ENCODE results near the gene GCN1. TPM values are rescaled to one million over a fixed set of nuclear protein-coding genes. Genes with fewer than 3 reads are reported as not detected.
A peak's percentile ranks its signal among the peaks of the same experiment; 100 is the strongest.

The GCN1 gene
- total RNA-seq, 1 donor from 2014 or later, result 92.3 TPM

DNA sequence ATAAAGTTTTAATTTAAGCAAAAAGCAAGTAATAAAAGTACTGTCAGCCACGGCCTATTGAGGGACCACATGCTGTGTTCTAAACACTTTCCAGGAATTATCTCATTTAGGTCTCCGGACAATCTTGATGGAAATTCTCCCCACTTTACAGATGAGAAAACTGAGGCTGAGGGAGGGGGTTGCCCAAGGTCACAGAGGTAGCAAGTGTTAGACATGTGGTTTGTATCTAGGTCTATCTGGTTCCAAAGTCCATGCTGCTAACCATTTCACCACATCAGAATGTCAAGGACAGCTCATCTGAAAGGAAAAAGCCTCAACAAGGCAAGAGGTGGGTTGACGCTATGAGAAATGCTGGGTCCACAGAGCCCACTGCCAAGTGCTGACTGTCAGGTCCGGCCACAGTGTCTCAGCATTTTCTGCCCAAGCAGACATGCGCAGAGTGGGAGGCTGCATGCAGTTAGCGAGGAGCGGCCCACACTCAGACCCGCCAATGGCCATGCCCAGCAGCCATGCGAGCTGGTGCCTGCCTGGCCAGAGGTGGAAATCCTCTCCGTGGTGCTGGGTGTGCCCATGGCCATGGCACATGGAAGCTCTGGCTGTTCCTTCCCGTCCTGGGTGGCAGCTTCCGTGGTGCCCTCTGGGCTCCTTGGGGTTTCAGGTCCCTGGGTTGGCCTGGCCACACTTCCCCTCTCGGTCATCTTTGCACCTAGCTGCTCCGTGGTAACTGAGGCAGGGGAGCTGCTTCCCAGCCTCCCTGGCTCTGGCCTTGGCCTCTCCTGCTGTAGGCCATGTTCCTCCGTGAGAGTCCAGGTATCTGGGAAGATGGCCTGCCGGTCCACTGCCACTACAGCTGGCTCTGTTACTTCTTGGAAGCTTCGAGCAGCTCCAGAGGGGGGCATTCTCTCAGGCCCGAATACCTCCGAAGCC lies 24.4 kb upstream of the GCN1 start:
- Mint-ChIP-seq H3K27ac (ENCODE audit: unreplicated experiment) (no peak overlapping the region), H3K4me3 (ENCODE audit: unreplicated experiment) (no peak overlapping the region), H3K4me1 (ENCODE audit: low read depth) (peaks cover 4% of the 10 kb centered on the region), H3K27me3 (ENCODE audit: low read depth) (no peaks in the 10 kb centered on the region), H3K36me3 (ENCODE audit: low read depth) (peaks cover 22% of the 10 kb centered on the region), H3K9me3 (ENCODE audit: low read depth) (no peaks in the 10 kb centered on the region)
- TF ChIP-seq, protein P1, sequence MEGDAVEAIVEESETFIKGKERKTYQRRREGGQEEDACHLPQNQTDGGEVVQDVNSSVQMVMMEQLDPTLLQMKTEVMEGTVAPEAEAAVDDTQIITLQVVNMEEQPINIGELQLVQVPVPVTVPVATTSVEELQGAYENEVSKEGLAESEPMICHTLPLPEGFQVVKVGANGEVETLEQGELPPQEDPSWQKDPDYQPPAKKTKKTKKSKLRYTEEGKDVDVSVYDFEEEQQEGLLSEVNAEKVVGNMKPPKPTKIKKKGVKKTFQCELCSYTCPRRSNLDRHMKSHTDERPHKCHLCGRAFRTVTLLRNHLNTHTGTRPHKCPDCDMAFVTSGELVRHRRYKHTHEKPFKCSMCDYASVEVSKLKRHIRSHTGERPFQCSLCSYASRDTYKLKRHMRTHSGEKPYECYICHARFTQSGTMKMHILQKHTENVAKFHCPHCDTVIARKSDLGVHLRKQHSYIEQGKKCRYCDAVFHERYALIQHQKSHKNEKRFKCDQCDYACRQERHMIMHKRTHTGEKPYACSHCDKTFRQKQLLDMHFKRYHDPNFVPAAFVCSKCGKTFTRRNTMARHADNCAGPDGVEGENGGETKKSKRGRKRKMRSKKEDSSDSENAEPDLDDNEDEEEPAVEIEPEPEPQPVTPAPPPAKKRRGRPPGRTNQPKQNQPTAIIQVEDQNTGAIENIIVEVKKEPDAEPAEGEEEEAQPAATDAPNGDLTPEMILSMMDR (IDR thresholded peaks at IDR 0.05), result no peak
- DNase-seq (ENCODE audit: low spot score), result no peak

DNA sequence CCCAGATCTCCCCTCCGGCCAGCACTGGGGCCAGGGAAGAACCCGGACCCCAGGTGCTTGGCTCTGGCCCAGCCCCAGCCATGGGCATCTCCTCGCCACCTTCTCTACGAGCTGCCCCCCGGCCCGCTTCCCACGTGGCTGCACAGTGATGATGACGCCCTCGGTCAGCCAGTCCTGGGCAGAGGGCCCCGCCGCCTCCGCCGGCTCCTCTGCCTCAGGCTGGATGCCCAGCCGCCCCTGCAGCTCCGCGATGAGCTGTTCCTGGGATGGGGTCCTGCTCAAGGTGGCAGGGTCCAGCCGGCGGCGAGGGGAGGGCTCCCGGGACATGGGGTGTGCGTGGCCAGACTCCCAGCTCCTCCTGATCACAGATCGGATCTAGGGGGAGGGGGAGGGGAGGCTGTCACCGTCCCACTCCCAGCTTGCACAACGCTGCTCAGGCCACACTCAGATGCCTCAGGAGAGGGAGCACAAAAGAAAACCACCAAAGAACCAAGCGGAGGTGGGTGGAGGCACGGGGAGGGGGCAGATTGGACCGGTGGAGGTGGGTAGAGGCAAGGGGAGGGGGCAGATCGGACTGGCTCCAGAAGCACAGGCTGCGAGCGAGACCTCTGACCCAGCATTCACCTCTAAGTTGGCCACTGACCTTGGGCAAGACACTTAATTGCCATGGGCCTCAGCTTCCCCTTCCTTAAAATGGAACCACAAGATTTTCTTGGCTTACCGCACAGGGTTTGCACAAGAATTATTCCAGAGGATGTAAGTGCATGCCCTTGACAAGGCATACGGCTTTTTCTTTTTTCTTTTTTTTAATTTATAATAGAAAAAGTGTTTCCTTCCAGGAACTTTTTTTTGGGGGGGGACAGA lies 22.5 kb upstream of the GCN1 start:
- Mint-ChIP-seq H3K27ac (ENCODE audit: unreplicated experiment) (no peak overlapping the region), H3K4me1 (ENCODE audit: low read depth) (peaks cover 4% of the 10 kb centered on the region), H3K4me3 (ENCODE audit: unreplicated experiment) (no peak overlapping the region), H3K27me3 (ENCODE audit: low read depth) (no peaks in the 10 kb centered on the region), H3K36me3 (ENCODE audit: low read depth) (peaks cover 19% of the 10 kb centered on the region), H3K9me3 (ENCODE audit: low read depth) (no peaks in the 10 kb centered on the region)
- no peak for DNase-seq (ENCODE audit: low spot score)
- TF ChIP-seq, protein P1 (IDR thresholded peaks at IDR 0.05), result no peak

DNA sequence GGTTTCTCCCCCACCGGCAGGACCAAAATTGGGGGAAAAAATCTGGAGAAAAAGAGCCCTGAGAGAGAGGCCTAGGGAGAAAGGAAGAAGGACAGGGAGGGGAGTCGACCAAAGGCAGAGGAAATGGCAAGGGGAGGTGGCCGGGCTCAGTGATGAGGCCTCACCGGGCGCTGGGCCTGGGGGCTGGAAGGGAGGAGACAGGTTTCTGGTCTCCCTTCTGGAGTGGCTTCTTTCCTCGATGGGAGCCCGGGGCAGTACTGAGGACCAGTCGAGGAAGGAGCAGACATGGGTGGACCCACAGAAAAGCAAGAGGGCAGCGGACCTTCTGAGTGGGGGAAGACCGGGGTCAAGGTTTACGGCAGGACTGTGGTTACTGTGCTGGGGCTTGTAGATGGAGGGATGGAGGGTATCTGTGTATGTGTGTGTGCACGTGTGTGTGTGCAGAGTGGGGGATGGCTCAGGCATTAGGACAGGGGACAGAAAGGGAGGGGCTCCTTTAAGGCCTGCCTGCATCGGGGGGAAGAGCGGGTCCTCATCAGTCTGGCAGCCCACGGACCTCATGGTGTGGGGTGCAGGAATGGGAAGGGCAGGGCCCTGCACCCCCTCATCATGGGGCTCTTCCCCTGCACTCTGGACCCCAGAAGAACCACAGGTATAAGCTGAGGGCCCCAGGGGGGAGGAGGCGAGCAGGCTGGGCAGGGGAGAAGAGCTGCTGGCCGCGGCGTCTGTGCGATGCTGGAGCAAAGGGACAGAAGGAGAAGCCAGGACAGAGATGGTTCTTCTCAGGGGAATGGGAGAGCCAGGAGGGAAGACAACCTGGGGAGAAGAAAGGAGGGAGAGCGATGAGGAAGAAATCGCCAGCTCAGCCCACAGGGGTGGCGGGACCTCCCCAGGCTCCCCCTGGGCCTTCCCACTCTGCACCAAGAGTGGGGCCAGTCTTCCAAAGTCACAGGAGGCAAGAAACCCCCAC lies 21.5 kb upstream of the GCN1 start:
- Mint-ChIP-seq H3K4me3 (ENCODE audit: unreplicated experiment) (no peak overlapping the region), H3K9me3 (ENCODE audit: low read depth) (no peaks in the 10 kb centered on the region), H3K4me1 (ENCODE audit: low read depth) (peaks cover 4% of the 10 kb centered on the region), H3K36me3 (ENCODE audit: low read depth) (peaks cover 27% of the 10 kb centered on the region), H3K27me3 (ENCODE audit: low read depth) (no peaks in the 10 kb centered on the region), H3K27ac (ENCODE audit: unreplicated experiment) (peak overlapping the region; percentile 1)
- TF ChIP-seq, protein P1 (IDR thresholded peaks at IDR 0.05), result no peak
- no peak for DNase-seq (ENCODE audit: low spot score)

DNA sequence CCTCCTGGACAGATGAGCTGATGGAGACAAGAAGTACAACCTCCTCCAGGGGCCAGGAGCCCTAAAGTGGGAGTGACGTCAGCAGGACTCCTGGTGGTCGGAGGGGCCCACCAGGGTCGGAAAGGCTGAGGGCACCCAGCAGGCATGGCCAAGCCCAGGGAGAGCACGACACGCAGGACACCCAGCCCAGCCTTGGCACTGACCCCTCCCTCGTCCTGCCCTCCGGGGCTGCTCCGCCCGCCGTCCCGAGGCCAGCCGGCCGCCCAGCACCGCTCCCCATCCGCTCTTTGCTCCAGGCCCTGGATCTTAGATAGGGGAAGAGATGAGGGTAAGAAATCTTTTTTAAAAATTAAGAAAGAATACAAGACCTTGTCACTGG lies 20.8 kb upstream of the GCN1 start:
- Mint-ChIP-seq H3K36me3 (ENCODE audit: low read depth) (peaks cover 26% of the 10 kb centered on the region), H3K4me3 (ENCODE audit: unreplicated experiment) (no peak overlapping the region), H3K9me3 (ENCODE audit: low read depth) (no peaks in the 10 kb centered on the region), H3K27me3 (ENCODE audit: low read depth) (no peaks in the 10 kb centered on the region), H3K27ac (ENCODE audit: unreplicated experiment) (no peak overlapping the region), H3K4me1 (ENCODE audit: low read depth) (no peaks in the 10 kb centered on the region)
- TF ChIP-seq, protein P1 (IDR thresholded peaks at IDR 0.05), result no peak
- no peak for DNase-seq (ENCODE audit: low spot score)
